IgD-negative memory B cell (primary cell): ENCODE measurements around the gene DLG2. TPM values are rescaled to one million over a fixed set of nuclear protein-coding genes. Genes with fewer than 3 reads are reported as not detected.

Experiments
- H3K27ac Mint-ChIP-seq, 3 donors: one replicate each; pipeline ENCODE4 v1.8.0; 2020 to 2022; ENCODE audit warnings: mild to moderate bottlenecking in 3 of 3, mixed read lengths in 3 of 3, moderate library complexity in 1 of 3
- H3K27me3 Mint-ChIP-seq: one replicate; pipeline ENCODE4 v1.8.0; 2021; ENCODE audit warnings: mixed read lengths
- H3K36me3 Mint-ChIP-seq: one replicate; pipeline ENCODE4 v1.8.0; 2020; ENCODE audit warnings: mild to moderate bottlenecking, mixed read lengths
- H3K4me1 Mint-ChIP-seq, 3 donors: one replicate each; pipeline ENCODE4 v1.8.0; 2020 to 2022; ENCODE audit warnings: mixed read lengths in 3 of 3, mild to moderate bottlenecking in 1 of 3
- H3K4me3 Mint-ChIP-seq, 4 donors: one replicate each; pipeline ENCODE4 v1.8.0; 2020 to 2022; ENCODE audit warnings: mild to moderate bottlenecking in 4 of 4, mixed read lengths in 4 of 4, moderate library complexity in 3 of 4
- H3K9me3 Mint-ChIP-seq, 3 donors: one replicate each; pipeline ENCODE4 v1.8.0; 2020 to 2021; ENCODE audit warnings: mixed read lengths in 3 of 3, mild to moderate bottlenecking in 1 of 3
- polyA plus RNA-seq: library from polyadenylated mRNA; unstranded; fragments of 300-500 nt; fragmentation: Illumina TruSeq; gene quantifications from one replicate; pipeline ENCODE4 v1.2.3, GENCODE V29; 2021

DLG2 gene
- polyA plus RNA-seq, 1 donor from 2014 or later, result 2.0 TPM

- Mint-ChIP-seq H3K27me3 (no peaks in the 10 kb centered on the region), H3K36me3 (no peaks in the 10 kb centered on the region), H3K27ac (no peak overlapping the region), H3K9me3 (no peaks in the 10 kb centered on the region), H3K4me3 (no peak overlapping the region), H3K4me1 (no peaks in the 10 kb centered on the region)
Observed at GRCh38 chr11:84413549-84413948, 1213.6 kb downstream of the DLG2 start.

- no peaks in the 10 kb centered on the region for H3K4me1 Mint-ChIP-seq
- H3K27ac Mint-ChIP-seq, result no peak overlapping the region
- H3K27me3 Mint-ChIP-seq, result no peaks in the 10 kb centered on the region
- H3K36me3 Mint-ChIP-seq, result no peaks in the 10 kb centered on the region
- no peak overlapping the region for H3K4me3 Mint-ChIP-seq
- no peaks in the 10 kb centered on the region for H3K9me3 Mint-ChIP-seq
Observed at GRCh38 chr11:84412862-84413261, 1214.3 kb downstream of the DLG2 start.

- H3K9me3 Mint-ChIP-seq, result no peaks in the 10 kb centered on the region
- H3K4me3 Mint-ChIP-seq, result no peak overlapping the region
- H3K4me1 Mint-ChIP-seq, result no peaks in the 10 kb centered on the region
- H3K36me3 Mint-ChIP-seq, result no peaks in the 10 kb centered on the region
- no peak overlapping the region for H3K27ac Mint-ChIP-seq
- H3K27me3 Mint-ChIP-seq, result peaks cover 2% of the 10 kb centered on the region
Observed at GRCh38 chr11:84408946-84409411, 1218.2 kb downstream of the DLG2 start.

GRCh38 chr11:84407091-84407490, 1220.1 kb downstream of the DLG2 start:
- Mint-ChIP-seq H3K9me3 (no peaks in the 10 kb centered on the region), H3K4me3 (no peak overlapping the region), H3K27me3 (peaks cover 2% of the 10 kb centered on the region), H3K4me1 (no peaks in the 10 kb centered on the region), H3K27ac (no peak overlapping the region), H3K36me3 (no peaks in the 10 kb centered on the region)

GRCh38 chr11:84398017-84398626, 1229.0 kb downstream of the DLG2 start:
- H3K27me3 Mint-ChIP-seq, result peaks cover 3% of the 10 kb centered on the region
- no peak overlapping the region for H3K4me3 Mint-ChIP-seq
- H3K4me1 Mint-ChIP-seq, result no peaks in the 10 kb centered on the region
- no peaks in the 10 kb centered on the region for H3K9me3 Mint-ChIP-seq
- H3K27ac Mint-ChIP-seq, result no peak overlapping the region
- H3K36me3 Mint-ChIP-seq, result peaks cover 2% of the 10 kb centered on the region

GRCh38 chr11:84396521-84396920, 1230.6 kb downstream of the DLG2 start:
- H3K4me1 Mint-ChIP-seq, result no peaks in the 10 kb centered on the region
- peaks cover 2% of the 10 kb centered on the region for H3K36me3 Mint-ChIP-seq
- peaks cover 3% of the 10 kb centered on the region for H3K27me3 Mint-ChIP-seq
- no peak overlapping the region for H3K4me3 Mint-ChIP-seq
- H3K9me3 Mint-ChIP-seq, result no peaks in the 10 kb centered on the region
- no peak overlapping the region for H3K27ac Mint-ChIP-seq

GRCh38 chr11:84390441-84391078, 1236.6 kb downstream of the DLG2 start:
- H3K4me1 Mint-ChIP-seq, result no peaks in the 10 kb centered on the region
- no peaks in the 10 kb centered on the region for H3K36me3 Mint-ChIP-seq
- no peak overlapping the region for H3K27ac Mint-ChIP-seq
- H3K4me3 Mint-ChIP-seq, result no peak overlapping the region
- H3K9me3 Mint-ChIP-seq, result no peaks in the 10 kb centered on the region
- H3K27me3 Mint-ChIP-seq, result no peaks in the 10 kb centered on the region

- Mint-ChIP-seq H3K27ac (no peak overlapping the region), H3K36me3 (no peaks in the 10 kb centered on the region), H3K9me3 (no peaks in the 10 kb centered on the region), H3K4me1 (no peaks in the 10 kb centered on the region), H3K4me3 (no peak overlapping the region), H3K27me3 (no peaks in the 10 kb centered on the region)
Observed at GRCh38 chr11:84389696-84390095, 1237.4 kb downstream of the DLG2 start.

GRCh38 chr11:84384731-84385130, 1242.4 kb downstream of the DLG2 start:
- H3K27me3 Mint-ChIP-seq, result no peaks in the 10 kb centered on the region
- H3K9me3 Mint-ChIP-seq, result no peaks in the 10 kb centered on the region
- no peak overlapping the region for H3K27ac Mint-ChIP-seq
- H3K4me1 Mint-ChIP-seq, result no peaks in the 10 kb centered on the region
- H3K36me3 Mint-ChIP-seq, result no peaks in the 10 kb centered on the region
- no peak overlapping the region for H3K4me3 Mint-ChIP-seq

GRCh38 chr11:84383576-84383975, 1243.6 kb downstream of the DLG2 start:
- no peaks in the 10 kb centered on the region for H3K36me3 Mint-ChIP-seq
- H3K27ac Mint-ChIP-seq, result no peak overlapping the region

GRCh38 chr11:84381666-84382065, 1245.5 kb downstream of the DLG2 start:
- H3K27ac Mint-ChIP-seq, result no peak overlapping the region
- no peaks in the 10 kb centered on the region for H3K36me3 Mint-ChIP-seq
- H3K27me3 Mint-ChIP-seq, result no peaks in the 10 kb centered on the region
- H3K4me3 Mint-ChIP-seq, result no peak overlapping the region
- H3K9me3 Mint-ChIP-seq, result no peaks in the 10 kb centered on the region
- H3K4me1 Mint-ChIP-seq, result no peaks in the 10 kb centered on the region

More at GRCh38 chr11:84383576-84383975, 1243.6 kb downstream of the DLG2 start:
- no peak overlapping the region for H3K4me3 Mint-ChIP-seq
- no peaks in the 10 kb centered on the region for H3K9me3 Mint-ChIP-seq
- no peaks in the 10 kb centered on the region for H3K27me3 Mint-ChIP-seq
- no peaks in the 10 kb centered on the region for H3K4me1 Mint-ChIP-seq

GRCh38 chr11:84372381-84372950, 1254.7 kb downstream of the DLG2 start:
- Mint-ChIP-seq H3K4me1 (no peaks in the 10 kb centered on the region), H3K27me3 (no peaks in the 10 kb centered on the region), H3K9me3 (peaks cover 0 to 2% (median 0%) of the 10 kb centered on the region in 3 donors), H3K4me3 (no peak overlapping the region), H3K27ac (no peak overlapping the region), H3K36me3 (peaks cover 4% of the 10 kb centered on the region)

GRCh38 chr11:84358034-84358433, 1269.1 kb downstream of the DLG2 start:
- H3K4me3 Mint-ChIP-seq, result no peak overlapping the region
- peaks cover 1% of the 10 kb centered on the region for H3K36me3 Mint-ChIP-seq
- peaks cover 0 to 3% (median 0%) of the 10 kb centered on the region in 3 donors for H3K9me3 Mint-ChIP-seq
- no peak overlapping the region for H3K27ac Mint-ChIP-seq
- H3K27me3 Mint-ChIP-seq, result peaks cover 2% of the 10 kb centered on the region
- no peaks in the 10 kb centered on the region for H3K4me1 Mint-ChIP-seq

- H3K4me3 Mint-ChIP-seq, result no peak overlapping the region
- H3K27ac Mint-ChIP-seq, result no peak overlapping the region
- peaks cover 2% of the 10 kb centered on the region for H3K27me3 Mint-ChIP-seq
- H3K9me3 Mint-ChIP-seq, result peaks cover 0 to 3% (median 0%) of the 10 kb centered on the region in 3 donors
- H3K4me1 Mint-ChIP-seq, result no peaks in the 10 kb centered on the region
- H3K36me3 Mint-ChIP-seq, result peaks cover 3% of the 10 kb centered on the region
Observed at GRCh38 chr11:84355911-84356310, 1271.2 kb downstream of the DLG2 start.

- Mint-ChIP-seq H3K36me3 (no peaks in the 10 kb centered on the region), H3K27me3 (no peaks in the 10 kb centered on the region), H3K4me1 (peaks cover 0 to 3% (median 0%) of the 10 kb centered on the region in 3 donors), H3K4me3 (no peak overlapping the region), H3K27ac (no peak overlapping the region), H3K9me3 (peaks cover 0 to 2% (median 0%) of the 10 kb centered on the region in 3 donors)
Observed at GRCh38 chr11:84345597-84345996, 1281.5 kb downstream of the DLG2 start.

GRCh38 chr11:84345027-84345426, 1282.1 kb downstream of the DLG2 start:
- Mint-ChIP-seq H3K27me3 (no peaks in the 10 kb centered on the region), H3K27ac (no peak overlapping the region)

More at GRCh38 chr11:84345027-84345426, 1282.1 kb downstream of the DLG2 start:
- Mint-ChIP-seq H3K36me3 (no peaks in the 10 kb centered on the region), H3K4me3 (no peak overlapping the region), H3K4me1 (peaks cover 0 to 4% (median 0%) of the 10 kb centered on the region in 3 donors), H3K9me3 (peaks cover 0 to 2% (median 0%) of the 10 kb centered on the region in 3 donors)
